NCI-H82 treated with DMSO at 0.1 percent for 48 hours (cell line): Measurements from ENCODE around the gene TMEM164.

ENCODE experiments used
- DNase-seq: peaks from one replicate; lab custom pipeline; 2025; ENCODE audit not compliant: unreplicated experiment; lab: John Stamatoyannopoulos, UW

Gene TMEM164

DNA sequence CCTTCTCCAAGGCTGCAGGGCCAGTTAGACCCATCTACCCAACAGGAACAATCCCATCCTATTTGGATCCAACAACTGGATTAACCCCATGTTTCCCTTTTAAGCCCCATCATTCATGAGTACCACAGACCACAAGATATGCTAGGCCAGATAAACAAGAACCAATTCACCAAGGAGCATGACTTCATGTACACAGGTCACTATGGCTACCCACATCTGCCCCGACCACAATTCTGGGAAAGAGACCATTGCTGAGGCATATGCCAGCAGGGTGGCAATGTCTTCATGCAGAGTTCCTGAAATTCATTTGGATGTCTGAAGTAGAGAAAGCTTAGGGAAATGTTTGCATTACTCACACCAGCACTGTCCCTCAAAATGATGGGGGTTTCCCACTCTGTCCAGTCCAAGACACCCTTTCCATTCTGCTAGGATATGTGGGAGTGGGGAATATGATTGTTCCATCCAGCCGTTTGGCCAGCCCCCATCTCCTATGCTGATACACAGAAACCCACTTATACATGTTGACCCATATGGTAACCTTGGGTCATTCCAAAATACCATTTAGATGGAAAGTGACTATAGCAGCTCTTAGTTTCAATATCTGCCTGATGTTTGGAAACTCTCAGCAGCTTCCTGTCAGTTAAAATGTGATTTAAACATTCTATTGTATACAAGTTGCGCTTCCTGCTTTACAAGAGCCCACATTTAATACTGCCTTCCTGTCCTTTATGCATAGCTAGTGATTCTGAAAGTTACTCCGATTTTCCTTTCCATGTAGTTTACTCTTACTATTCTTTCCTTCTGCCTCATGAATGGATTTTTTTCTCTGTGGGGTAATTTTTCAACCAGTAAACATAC is 186.0 kb downstream of the TMEM164 start:
- no peak for DNase-seq

DNA sequence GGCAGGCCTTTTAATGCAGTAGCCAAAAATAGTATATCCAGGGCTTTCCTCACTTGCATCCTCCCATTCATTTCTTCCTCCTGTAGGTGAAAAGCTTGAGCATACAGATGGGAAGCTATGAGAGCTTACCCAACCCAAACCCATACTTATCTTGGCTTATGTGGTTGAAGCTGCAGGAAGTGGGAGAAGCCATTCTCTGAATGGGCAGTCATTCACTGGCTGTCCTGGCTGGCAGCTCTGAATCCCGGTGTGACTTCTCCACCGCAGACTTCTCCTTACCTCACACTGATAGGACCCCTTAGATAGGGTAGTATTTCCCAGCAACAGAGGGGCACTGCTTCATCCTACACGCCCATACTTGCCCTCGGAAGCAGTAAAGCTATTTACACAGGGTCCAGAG is 189.6 kb downstream of the TMEM164 start:
- DNase-seq = no peak

DNA sequence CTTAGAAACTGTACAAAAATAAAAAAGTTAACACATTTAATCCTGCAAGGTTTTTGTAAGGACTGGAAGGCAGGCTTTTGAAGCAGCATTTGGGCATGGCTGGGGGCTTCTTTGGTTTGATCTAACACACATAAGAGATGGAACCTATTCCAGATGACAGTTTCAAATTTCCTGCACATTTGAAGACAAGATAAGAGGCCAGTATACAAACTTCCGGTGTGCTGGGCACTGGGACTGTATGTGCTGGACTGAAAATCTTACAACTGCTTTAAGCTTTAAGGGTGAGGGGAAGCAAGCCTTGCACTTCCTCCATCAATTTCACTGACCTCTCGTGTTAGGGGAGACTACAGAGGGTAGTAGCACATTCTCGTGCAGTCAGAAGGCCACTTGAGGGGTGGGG is 192.1 kb downstream of the TMEM164 start:
- DNase-seq = no peak

DNA sequence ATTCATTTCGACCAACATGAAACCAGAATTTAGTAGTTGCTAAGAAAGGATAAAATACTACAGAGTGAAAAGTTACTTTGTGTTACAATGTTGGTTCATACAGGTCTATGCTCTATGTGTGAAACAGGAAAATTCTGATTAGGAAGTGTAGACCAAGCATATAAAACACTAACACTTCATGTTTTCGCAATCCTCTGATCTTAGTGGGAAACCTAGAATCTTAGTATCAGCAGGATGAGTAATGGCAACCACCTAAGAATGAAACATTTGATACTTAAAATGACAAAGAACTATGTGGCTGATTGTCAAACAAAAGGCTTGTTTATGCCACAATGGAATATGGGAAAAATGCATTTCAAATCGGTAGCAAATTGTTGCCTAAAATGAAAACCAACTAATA is 198.9 kb downstream of the TMEM164 start:
- DNase-seq = no peak

DNA sequence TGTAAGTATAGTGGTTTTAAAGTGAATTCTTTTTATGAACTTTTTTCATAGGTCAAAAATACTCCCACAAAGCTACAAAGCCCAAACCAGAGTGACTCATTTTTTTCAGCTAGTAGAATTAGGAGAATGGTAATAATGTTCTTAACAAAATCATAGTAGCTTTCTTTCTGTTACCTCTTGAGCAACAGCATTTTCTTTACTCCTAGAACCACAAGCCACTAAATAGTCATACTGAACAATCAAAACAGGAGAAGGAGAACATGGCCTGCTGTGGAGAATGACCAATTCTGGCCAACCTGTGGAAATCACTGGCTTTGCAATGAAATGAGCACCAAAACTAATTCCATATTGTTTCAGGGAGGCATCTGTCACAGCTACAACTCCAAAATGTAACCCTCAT is 202.1 kb downstream of the TMEM164 start:
- no peak for DNase-seq

DNA sequence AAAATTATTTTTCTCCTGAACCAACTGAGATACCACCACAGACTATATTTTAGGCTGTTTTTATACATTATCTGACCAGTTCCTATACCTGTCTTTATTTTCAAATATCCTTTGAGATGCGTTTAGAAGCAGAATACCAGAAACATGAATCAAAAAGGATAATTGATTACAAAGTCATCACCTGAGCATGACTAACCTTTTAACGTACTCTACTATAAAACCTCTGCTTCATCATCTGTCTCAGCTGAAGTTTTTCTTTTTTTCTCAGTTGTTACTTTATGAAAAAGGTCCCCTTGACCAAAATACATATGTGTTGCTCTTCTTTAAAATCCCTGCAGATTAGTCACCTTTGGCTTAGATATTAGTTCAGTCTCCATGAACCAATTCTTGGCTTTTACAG is 205.2 kb downstream of the TMEM164 start:
- no peak for DNase-seq

DNA sequence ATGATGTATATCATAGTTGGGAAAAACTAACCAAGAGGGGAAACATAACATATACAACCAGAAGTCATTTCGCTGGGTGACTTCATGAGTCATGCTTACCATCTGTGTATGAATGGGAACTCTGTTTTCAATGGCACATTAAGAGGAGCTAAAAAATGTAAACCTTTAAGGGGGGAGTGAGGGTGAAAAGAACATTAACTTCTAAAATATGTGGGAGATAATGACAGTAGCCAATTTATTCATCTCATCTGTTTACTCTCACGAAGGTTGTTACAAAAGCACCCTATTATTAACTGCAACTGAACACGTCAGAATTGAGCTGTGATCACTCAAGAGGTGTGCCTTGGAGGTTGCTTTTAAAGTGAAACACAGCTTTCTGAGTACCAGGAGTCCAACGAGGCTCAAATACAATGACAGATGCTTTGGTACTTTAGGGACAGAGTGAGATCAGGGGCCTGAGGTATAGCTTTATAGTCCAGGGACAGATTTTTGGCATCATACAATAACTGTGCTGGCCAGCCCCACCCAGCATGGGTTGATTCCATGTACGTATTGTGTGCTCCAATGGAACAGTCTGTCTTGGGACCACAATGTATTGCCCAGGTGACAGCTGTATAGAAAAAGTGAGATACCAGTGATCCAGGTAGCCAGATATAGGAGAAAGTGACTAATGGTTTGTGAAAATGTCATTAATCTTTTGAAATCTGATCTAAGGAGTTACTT is 207.7 kb downstream of the TMEM164 start:
- no peak for DNase-seq

DNA sequence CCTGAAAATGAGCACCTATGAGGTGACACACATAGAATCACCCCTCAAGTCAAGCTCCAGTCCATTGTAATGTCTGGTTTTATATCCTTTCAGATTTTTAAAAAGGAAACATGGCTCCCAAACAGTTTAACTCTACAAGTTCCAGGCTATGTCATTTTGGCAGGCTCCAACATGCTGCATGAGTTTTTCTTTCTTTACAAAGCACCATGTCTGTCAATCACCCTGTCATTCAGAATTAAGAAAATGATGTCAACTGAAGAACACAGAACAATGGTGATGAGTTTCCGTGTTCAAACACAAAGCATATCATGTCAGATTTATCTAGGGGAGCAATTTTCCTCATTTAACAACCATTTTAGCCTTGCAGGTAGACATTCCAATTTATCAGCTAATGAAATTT is 208.4 kb downstream of the TMEM164 start:
- DNase-seq = no peak

DNA sequence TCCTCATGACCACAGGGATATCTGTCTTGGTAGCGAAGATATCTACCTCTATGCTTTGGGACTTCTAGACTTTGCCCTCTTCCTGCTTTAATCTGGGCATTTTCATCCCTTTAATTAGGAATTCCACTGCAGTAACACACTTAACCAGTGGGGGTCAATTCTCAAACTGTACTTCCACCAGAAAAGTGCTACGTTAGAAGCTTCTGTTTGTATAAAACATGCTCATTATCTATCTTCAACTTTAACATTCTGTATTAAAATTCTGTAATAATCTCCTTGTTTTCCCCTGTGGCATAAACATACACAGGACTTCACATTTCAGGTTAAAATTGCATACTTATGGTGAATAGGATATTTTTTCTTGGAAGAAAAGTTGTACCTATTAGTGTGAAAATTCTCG is 209.4 kb downstream of the TMEM164 start:
- no peak for DNase-seq

DNA sequence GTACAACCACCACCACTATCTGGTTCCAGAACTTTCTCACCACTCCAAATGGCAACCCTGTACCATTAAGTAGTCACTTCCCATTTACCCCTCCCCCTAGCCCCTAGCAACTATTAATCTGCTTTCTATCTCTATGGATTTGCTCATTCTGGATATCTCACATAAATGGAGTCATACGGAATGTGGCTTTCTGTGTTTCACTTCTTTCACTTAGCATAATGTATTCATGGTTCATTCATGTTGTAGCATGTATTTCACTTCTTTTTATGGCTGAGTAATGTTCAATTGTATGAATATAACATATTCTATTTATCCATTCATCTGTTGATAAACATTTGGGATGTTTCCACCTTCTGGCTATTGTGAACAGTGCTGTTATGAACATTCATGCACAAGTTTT is 210.3 kb downstream of the TMEM164 start:
- DNase-seq = no peak

DNA sequence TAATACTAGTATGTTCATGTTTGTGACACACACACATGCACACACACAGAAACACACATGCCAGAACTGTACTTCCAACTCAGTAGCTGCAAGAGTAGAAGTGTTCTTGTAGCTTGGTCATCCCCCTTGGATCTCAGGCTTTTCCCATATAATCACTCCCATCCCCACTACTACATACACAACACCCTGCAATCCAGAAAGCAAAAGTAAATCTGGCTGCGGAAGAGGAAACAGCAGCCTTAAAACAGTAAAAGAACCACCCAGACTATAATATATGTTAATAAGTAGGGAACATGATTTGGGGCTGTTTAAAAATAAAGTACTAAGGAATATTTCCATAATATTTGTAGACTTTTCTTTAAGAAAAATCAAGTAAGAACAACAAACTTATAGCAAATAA is 211.8 kb downstream of the TMEM164 start:
- no peak for DNase-seq

DNA sequence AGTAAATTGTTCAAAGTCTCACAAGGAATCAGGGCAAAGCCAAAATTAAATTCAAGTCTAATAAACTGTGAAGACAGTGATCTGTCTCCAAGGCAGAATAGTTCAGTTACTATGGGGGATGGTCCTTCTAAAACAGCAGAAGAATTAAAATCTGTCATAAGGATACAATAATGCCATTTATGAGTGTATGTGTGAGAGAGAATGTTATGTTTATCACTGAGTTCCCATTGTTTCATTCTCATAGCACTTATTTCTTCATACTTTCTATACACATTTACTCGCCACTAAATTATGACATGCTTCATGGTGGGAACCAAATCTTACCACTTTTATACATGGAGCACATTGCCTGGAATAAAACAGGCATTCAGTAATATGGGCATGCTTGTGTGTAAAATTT is 212.5 kb downstream of the TMEM164 start:
- no peak for DNase-seq

DNA sequence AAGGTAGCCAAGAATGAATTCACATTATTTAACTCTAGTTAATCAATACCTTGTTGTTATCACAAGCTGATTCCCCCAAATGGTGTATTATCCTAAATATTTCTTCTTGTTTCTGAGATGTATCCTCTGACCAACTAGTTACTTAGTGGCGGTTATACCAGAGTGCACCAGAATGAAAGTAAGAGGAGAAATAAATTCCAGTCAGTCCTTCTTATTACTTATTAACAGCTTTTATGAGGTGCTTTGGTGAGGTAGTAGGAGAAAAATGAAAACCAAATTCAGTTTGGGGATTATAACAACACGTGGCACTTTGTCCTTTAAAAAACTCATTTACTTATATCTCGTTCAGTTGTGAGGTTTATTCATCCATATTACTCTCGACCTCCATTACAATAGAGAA is 213.1 kb downstream of the TMEM164 start:
- DNase-seq = no peak

DNA sequence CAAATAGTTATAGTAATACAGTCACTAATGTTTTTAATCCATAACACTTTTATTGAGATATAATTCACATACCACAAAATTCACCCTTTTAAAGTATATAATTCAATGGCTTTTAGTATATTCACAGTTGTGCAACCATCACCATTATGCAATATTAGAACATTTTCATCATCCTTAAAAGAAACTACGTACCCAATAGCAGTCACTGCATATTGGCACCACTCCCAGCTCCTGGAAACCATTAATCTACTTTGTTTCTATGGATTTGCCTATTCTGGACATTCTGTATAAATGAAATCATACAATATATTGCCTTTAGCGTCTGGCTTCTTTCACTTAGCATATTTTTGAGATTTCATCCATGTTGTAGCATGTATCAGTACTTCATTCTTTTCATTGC is 215.7 kb downstream of the TMEM164 start:
- no peak for DNase-seq

DNA sequence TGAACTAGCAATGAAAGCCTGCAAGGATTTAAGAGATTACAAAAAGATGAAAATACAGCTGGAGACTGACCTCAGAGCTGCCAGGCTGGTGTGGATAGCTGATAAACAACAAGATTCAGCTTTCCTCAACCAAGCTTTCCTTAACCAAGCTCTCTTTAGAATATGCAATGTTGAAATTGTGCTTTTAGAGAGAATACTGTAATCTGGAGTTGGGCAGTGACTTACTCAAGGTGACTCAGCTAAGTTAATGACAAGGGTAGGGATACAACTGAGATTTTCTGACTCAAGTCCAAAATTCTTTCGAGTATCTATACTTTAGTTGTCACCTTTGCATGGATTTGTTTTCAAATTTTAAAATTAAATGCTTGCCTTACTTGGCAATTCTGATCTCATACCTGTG is 217.0 kb downstream of the TMEM164 start:
- DNase-seq = no peak

DNA sequence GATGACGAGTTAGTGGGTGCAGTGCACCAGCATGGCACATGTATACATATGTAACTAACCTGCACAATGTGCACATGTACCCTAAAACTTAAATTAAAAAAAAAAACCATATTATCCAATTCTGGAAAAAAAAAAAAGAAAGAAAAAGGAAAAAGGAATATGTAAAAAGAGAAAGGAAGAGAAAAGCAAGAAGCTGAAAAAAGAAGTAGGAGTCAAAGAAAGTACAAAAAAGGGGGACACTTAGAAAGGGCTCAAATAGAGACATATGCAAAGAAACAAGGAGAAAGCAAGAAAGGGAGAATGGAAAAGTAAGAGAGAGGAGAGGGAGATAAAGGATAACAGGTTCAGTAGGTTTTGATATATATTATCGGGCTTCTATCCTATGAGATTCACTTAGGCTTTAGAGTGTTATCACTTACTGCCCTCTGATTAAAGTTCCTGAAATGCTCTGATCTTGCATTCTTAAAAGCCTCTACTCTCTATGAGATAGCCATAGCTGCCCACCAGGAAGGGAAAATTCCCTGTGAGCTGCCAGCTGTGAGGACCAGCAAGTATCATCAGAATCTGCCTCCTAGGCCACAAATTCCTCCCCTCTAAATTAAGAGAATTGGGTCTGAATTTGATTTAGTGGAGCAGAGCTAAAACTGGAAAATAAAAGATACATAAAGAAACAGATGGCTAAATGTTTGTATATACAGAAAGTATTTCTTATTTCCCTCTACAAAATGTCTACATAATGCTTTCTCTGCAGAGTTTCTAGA is 219.8 kb downstream of the TMEM164 start:
- no peak for DNase-seq

DNA sequence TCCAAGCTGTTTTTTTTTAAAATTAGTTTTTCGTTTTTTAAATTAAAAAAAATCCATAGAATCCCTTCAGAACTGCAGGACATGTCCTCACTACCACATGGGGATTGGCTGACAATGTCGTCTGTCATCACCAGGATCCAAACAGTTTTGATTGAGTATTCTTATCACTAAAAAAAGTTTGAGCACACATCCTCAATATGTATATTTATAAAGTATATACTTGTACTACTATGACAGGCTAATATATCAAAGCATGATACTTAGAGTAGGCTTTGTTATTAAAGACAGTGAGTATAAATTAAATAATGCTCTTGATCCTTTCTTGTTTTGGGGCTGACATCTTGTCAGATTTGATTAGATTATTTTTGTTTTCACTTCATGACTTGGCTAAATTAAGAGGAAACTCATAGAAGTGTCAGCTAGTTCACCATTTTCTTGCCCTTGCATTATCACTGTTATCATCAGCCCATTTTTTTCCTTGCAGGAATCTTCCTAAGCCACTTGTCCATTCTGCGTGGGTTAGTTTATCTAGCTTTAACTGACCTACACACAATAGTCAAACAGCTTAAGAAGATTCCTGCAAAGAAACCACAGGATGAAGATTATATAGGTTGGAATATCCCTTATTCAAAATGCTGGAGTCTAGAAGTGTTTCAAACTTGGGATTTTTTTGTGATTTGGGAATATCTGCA is 222.2 kb downstream of the TMEM164 start:
- DNase-seq = no peak

DNA sequence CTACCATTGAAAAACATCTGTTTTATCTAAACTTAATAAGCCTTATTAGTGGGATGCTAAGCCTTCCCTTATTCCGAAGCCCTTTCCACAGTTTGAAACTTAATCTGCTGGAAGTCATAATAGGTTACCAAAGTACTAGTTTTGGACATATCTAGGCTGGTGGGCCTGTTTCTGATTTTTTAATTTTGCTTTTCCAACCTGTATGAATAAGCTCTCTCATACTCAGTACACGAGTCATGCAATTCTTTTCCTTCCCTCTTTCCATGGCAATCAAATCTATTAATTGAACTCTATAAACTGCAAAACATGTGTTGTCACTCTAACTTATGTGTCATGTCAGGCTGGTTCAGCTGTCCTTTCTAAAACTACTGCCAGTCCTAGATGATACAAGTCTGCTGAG is 224.0 kb downstream of the TMEM164 start:
- peak; percentile 27 for DNase-seq
